ENCODE results near the gene ACTR8.

Gene ACTR8

DNA sequence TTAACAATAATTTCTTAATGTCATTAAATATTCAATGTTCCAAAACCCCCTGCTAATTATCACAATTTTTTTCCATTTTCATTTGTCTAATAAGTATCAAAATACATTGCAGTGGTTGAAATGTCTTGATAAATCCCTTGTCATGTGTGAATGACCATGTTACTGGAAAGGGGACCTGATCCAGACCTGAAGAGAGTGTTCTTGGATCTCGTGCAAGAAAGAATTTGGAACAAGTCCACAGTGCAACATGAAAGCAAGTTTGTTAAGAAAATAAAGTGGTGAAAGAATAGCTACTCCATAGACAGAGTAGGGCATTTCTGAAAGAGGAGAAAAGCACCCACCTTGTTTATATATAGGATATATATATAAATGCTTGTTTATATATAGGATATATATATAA is 20.1 kb upstream of the ACTR8 start:
- Histone ChIP-seq H2AFZ (ENCODE audit: low read length) (no peak overlapping the region), H3K36me3 (replicated peaks; ENCODE audit: insufficient read depth, low read length) (no peaks in the 10 kb centered on the region), H4K20me1 (ENCODE audit: insufficient read depth, low read length) (no peaks in the 10 kb centered on the region), H3K9ac (ENCODE audit: low read length) (no peak overlapping the region), H3K27me3 (replicated peaks; ENCODE audit: insufficient read depth, low read length) (no peaks in the 10 kb centered on the region), H3K9me3 (replicated peaks; ENCODE audit: insufficient read depth, low read length) (no peaks in the 10 kb centered on the region), H3K79me2 (ENCODE audit: low read length) (no peaks in the 10 kb centered on the region), H3K9me2 (replicated peaks; ENCODE audit: insufficient read depth, low read length) (no peaks in the 10 kb centered on the region), H3F3A (ENCODE audit: insufficient read depth, low read length) (no peaks in the 10 kb centered on the region), H3K4me3 (ENCODE audit: low read length) (no peak overlapping the region), H3K27ac (ENCODE audit: low read length) (no peak overlapping the region), H3K4me2 (ENCODE audit: low read depth, low read length) (no peak overlapping the region), H3K4me1 (ENCODE audit: low read length) (no peaks in the 10 kb centered on the region)
- DNase-seq = no peak
- TF ChIP-seq, protein P1, sequence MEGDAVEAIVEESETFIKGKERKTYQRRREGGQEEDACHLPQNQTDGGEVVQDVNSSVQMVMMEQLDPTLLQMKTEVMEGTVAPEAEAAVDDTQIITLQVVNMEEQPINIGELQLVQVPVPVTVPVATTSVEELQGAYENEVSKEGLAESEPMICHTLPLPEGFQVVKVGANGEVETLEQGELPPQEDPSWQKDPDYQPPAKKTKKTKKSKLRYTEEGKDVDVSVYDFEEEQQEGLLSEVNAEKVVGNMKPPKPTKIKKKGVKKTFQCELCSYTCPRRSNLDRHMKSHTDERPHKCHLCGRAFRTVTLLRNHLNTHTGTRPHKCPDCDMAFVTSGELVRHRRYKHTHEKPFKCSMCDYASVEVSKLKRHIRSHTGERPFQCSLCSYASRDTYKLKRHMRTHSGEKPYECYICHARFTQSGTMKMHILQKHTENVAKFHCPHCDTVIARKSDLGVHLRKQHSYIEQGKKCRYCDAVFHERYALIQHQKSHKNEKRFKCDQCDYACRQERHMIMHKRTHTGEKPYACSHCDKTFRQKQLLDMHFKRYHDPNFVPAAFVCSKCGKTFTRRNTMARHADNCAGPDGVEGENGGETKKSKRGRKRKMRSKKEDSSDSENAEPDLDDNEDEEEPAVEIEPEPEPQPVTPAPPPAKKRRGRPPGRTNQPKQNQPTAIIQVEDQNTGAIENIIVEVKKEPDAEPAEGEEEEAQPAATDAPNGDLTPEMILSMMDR (IDR thresholded peaks at IDR 0.05; ENCODE audit: low read length) = no peak
- TF ChIP-seq EZH2phosphoT487 (IDR thresholded peaks at IDR 0.05; ENCODE audit: low read length) = no peak
- no peak for TF ChIP-seq EZH2 (optimal IDR thresholded peaks at IDR 0.05; ENCODE audit: low read depth, low read length)

DNA sequence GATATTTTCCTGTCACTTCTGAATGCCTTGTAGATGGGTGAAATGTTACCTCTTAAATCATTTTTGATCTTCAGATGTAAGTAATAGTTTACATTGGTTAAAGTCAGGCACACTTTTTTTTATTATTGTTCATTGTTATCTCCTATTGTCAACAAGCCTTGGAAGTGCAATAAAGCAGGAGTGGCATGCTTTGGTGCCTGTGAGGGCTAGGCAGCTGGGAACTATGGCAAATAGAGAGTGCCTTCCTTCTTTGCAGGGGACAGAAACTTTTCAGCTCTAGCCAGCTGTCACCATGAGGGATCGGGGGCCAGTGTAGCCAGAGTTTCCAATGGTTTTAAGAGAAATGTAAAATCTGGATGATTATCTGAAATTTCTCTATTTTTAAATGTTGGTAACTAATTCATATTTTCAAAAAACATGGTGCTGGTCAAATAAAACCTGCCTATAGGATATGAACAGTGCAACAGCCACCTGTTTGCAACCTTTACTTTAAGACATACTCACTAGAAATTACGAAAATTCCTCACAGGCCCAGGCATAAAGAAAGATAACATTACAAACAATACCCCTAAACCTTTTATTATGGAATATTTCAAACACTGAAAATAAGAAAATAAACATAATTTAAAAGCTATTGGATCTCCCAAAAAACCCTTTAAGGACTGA is 18.8 kb upstream of the ACTR8 start:
- Histone ChIP-seq H3K9me3 (replicated peaks; ENCODE audit: insufficient read depth, low read length) (no peaks in the 10 kb centered on the region), H3K4me2 (ENCODE audit: low read depth, low read length) (no peak overlapping the region), H3K36me3 (replicated peaks; ENCODE audit: insufficient read depth, low read length) (no peaks in the 10 kb centered on the region), H3K4me3 (ENCODE audit: low read length) (no peak overlapping the region), H3K4me1 (ENCODE audit: low read length) (no peaks in the 10 kb centered on the region), H3K9me2 (replicated peaks; ENCODE audit: insufficient read depth, low read length) (no peaks in the 10 kb centered on the region), H3K9ac (ENCODE audit: low read length) (no peak overlapping the region), H2AFZ (ENCODE audit: low read length) (no peak overlapping the region), H3K27me3 (replicated peaks; ENCODE audit: insufficient read depth, low read length) (no peaks in the 10 kb centered on the region), H3K79me2 (ENCODE audit: low read length) (no peaks in the 10 kb centered on the region), H4K20me1 (ENCODE audit: insufficient read depth, low read length) (no peaks in the 10 kb centered on the region), H3K27ac (ENCODE audit: low read length) (no peak overlapping the region), H3F3A (ENCODE audit: insufficient read depth, low read length) (no peaks in the 10 kb centered on the region)
- DNase-seq = no peak
- TF ChIP-seq EZH2 (optimal IDR thresholded peaks at IDR 0.05; ENCODE audit: low read depth, low read length) = no peak
- TF ChIP-seq, protein P1 (IDR thresholded peaks at IDR 0.05; ENCODE audit: low read length) = no peak
- TF ChIP-seq EZH2phosphoT487 (IDR thresholded peaks at IDR 0.05; ENCODE audit: low read length) = no peak

DNA sequence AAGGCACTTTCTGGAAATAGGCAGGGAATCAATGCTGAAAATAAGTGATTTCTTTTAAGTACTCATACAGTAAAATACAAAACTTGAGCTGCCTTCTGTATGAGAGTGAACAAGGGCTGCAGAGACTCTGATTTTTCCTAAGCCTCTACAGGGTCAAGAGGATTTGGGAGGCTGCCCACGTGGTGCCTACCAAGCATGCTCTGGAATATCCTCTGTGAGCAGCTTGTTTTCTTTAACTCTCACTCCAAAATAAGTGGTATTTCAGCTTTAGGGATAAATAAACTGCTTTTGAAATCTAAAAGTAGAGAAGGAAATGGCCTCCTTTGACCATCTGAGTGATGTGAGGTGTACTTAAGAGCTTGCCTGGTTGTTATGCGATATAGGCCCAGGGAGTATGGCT is 17.8 kb upstream of the ACTR8 start:
- Histone ChIP-seq H3K9me2 (replicated peaks; ENCODE audit: insufficient read depth, low read length) (no peaks in the 10 kb centered on the region), H3F3A (ENCODE audit: insufficient read depth, low read length) (no peaks in the 10 kb centered on the region), H3K9me3 (replicated peaks; ENCODE audit: insufficient read depth, low read length) (no peaks in the 10 kb centered on the region), H3K4me1 (ENCODE audit: low read length) (no peaks in the 10 kb centered on the region), H3K27me3 (replicated peaks; ENCODE audit: insufficient read depth, low read length) (no peaks in the 10 kb centered on the region), H2AFZ (ENCODE audit: low read length) (no peak overlapping the region), H3K36me3 (replicated peaks; ENCODE audit: insufficient read depth, low read length) (no peaks in the 10 kb centered on the region), H3K79me2 (ENCODE audit: low read length) (no peaks in the 10 kb centered on the region), H3K4me3 (ENCODE audit: low read length) (no peak overlapping the region), H3K4me2 (ENCODE audit: low read depth, low read length) (no peak overlapping the region), H3K27ac (ENCODE audit: low read length) (no peak overlapping the region), H4K20me1 (ENCODE audit: insufficient read depth, low read length) (no peaks in the 10 kb centered on the region), H3K9ac (ENCODE audit: low read length) (no peak overlapping the region)
- DNase-seq = no peak
- no peak for TF ChIP-seq EZH2phosphoT487 (IDR thresholded peaks at IDR 0.05; ENCODE audit: low read length)
- no peak for TF ChIP-seq EZH2 (optimal IDR thresholded peaks at IDR 0.05; ENCODE audit: low read depth, low read length)
- TF ChIP-seq, protein P1 (IDR thresholded peaks at IDR 0.05; ENCODE audit: low read length) = no peak

Measured in MM.1S (cell line).